GM04504 (cell line): ENCODE data around the gene NAT16.
A peak's percentile ranks its signal among the peaks of the same experiment; 100 is the strongest.
"Not testable (repeated sequence)": the region's sequence is repeated elsewhere in the genome, so short reads cannot be mapped to it uniquely, and the experiment has no call there.

ENCODE experiments used
- DNase-seq: peaks from one replicate; pipeline ENCODE4 v3.0.0-alpha.2; 2012; ENCODE audit warnings: low read depth

Gene NAT16

GRCh38 chr7:101180130-101180755, at the start of gene NAT16:
NAT16 (minus strand) TSS chr7:101180293; CDS start chr7:101174807, 5,486 bp downstream.
- DNase-seq = no peak

- no peak for DNase-seq
Measured at GRCh38 chr7:101226721-101227120, 46.6 kb upstream of the NAT16 start.

GRCh38 chr7:101225650-101226049, 45.6 kb upstream of the NAT16 start:
- no peak for DNase-seq

- DNase-seq = no peak
Measured at GRCh38 chr7:101223528-101223927, 43.4 kb upstream of the NAT16 start.

GRCh38 chr7:101222275-101222830, 42.3 kb upstream of the NAT16 start:
- no peak for DNase-seq

- DNase-seq = no peak
Measured at GRCh38 chr7:101220295-101220694, 40.2 kb upstream of the NAT16 start.

- DNase-seq = no peak
Measured at GRCh38 chr7:101218236-101219125, 38.4 kb upstream of the NAT16 start.

- peak; percentile 97 for DNase-seq
Measured at GRCh38 chr7:101217388-101218235, 37.5 kb upstream of the NAT16 start, which contains the start of the genes PLOD3 and ZNHIT1. PLOD3 (minus strand) TSS chr7:101217581; CDS start chr7:101217274, 307 bp downstream. ZNHIT1 (plus strand) TSS chr7:101218165; CDS start chr7:101218196, 31 bp downstream.

GRCh38 chr7:101216860-101217387, 36.8 kb upstream of the NAT16 start:
- DNase-seq = no peak

GRCh38 chr7:101216001-101216859, 36.1 kb upstream of the NAT16 start:
- DNase-seq = no peak

- DNase-seq = no peak
Measured at GRCh38 chr7:101212014-101212413, 31.9 kb upstream of the NAT16 start.

- DNase-seq = no peak
Measured at GRCh38 chr7:101211501-101211900, 31.4 kb upstream of the NAT16 start.

GRCh38 chr7:101210143-101210542, 30.1 kb upstream of the NAT16 start:
- no peak for DNase-seq

- DNase-seq = no peak
Measured at GRCh38 chr7:101208794-101209193, 28.7 kb upstream of the NAT16 start.

GRCh38 chr7:101207459-101207858, 27.4 kb upstream of the NAT16 start:
- DNase-seq = no peak

GRCh38 chr7:101206665-101207042, 26.6 kb upstream of the NAT16 start:
- DNase-seq = no peak

GRCh38 chr7:101205901-101206664, 26.0 kb upstream of the NAT16 start:
- DNase-seq = no peak

GRCh38 chr7:101203740-101204738, 23.9 kb upstream of the NAT16 start:
- DNase-seq = not testable (repeated sequence)

- no peak for DNase-seq
Measured at GRCh38 chr7:101202603-101202918, 22.5 kb upstream of the NAT16 start.
